ENCODE data around the gene RSRC1.

GRCh38 chr3:158091531-158091930 lies 18.4 kb upstream of the RSRC1 start:
- no peak for TF ChIP-seq TEAD4 (IDR thresholded peaks at IDR 0.05)
- no peak for TF ChIP-seq EP300 (IDR thresholded peaks at IDR 0.05; ENCODE audit: borderline replicate concordance)
- no peak for TF ChIP-seq YY1 (IDR thresholded peaks at IDR 0.05; ENCODE audit: low read depth)

All from Ishikawa (cell line).